B cell (primary cell): ENCODE results near the gene LYST.

Experiments
- CTCF ChIP-seq: fragments of 200-600 bp; IDR thresholded peaks from one replicate; pipeline ENCODE4 v1.8.0; 2022; ENCODE audit warnings: antibody characterized with exemption, mild to moderate bottlenecking
- EZH2 ChIP-seq: IDR thresholded peaks from 2 replicates; pipeline ENCODE4 v1.6.1; 2012; ENCODE audit warnings: borderline replicate concordance, low read depth, mild to moderate bottlenecking, moderate library complexity, low read length; ENCODE audit not compliant: insufficient read depth, poor library complexity, severe bottlenecking

GRCh38 chr1:235702412-235702811 lies 164.3 kb downstream of the LYST start:
- TF ChIP-seq CTCF (no peak), EZH2 (no peak)
